Measurements from ENCODE around the gene CCDC85B.

GRCh38 chr11:65858681-65859087 lies 31.8 kb upstream of the CCDC85B start:
- TF ChIP-seq CTCF (IDR thresholded peaks at IDR 0.05) (no peak), POLR2A (IDR thresholded peaks at IDR 0.05) (no peak)

Data from body of pancreas (tissue), 4 donors.